ENCODE results near the gene BNIP2.

BNIP2 gene

GRCh38 chr15:59659366-59659765 is 29.8 kb downstream of the BNIP2 start:
- DNase-seq (ENCODE audit: low read depth): no peak
- no peak for TF ChIP-seq CTCF (conservative IDR thresholded peaks at IDR 0.05; ENCODE audit: control insufficient read depth, insufficient read depth, low read depth, low read length)
- H3K4me3 ChIP-seq (ENCODE audit: control insufficient read depth, low read depth, low read length): no peak overlapping the region

GRCh38 chr15:59657635-59658125 is 31.4 kb downstream of the BNIP2 start:
- DNase-seq (ENCODE audit: low read depth): no peak
- no peak for TF ChIP-seq CTCF (conservative IDR thresholded peaks at IDR 0.05; ENCODE audit: control insufficient read depth, insufficient read depth, low read depth, low read length)
- H3K4me3 ChIP-seq (ENCODE audit: control insufficient read depth, low read depth, low read length): peak overlapping the region; percentile 86

- TF ChIP-seq CTCF (conservative IDR thresholded peaks at IDR 0.05; ENCODE audit: control insufficient read depth, insufficient read depth, low read depth, low read length): no peak
- peak within 1 kb of the TSS; percentile 86 for H3K4me3 ChIP-seq (ENCODE audit: control insufficient read depth, low read depth, low read length)
- DNase-seq (ENCODE audit: low read depth): peak; percentile 90
Measured at GRCh38 chr15:59656897-59657634, 32.1 kb downstream of the BNIP2 start, which contains the start of gene GTF2A2. Gene GTF2A2 (minus strand): TSS chr15:59657515. CDS start chr15:59652277, 5,238 bp downstream.

- no peak overlapping the region for H3K4me3 ChIP-seq (ENCODE audit: control insufficient read depth, low read depth, low read length)
- DNase-seq (ENCODE audit: low read depth): no peak
- TF ChIP-seq CTCF (conservative IDR thresholded peaks at IDR 0.05; ENCODE audit: control insufficient read depth, insufficient read depth, low read depth, low read length): no peak
Measured at GRCh38 chr15:59654046-59654445, 35.1 kb downstream of the BNIP2 start.

GRCh38 chr15:59649603-59650002 is 39.5 kb downstream of the BNIP2 start:
- no peak for TF ChIP-seq CTCF (conservative IDR thresholded peaks at IDR 0.05; ENCODE audit: control insufficient read depth, insufficient read depth, low read depth, low read length)

GRCh38 chr15:59647085-59647484 is 42.0 kb downstream of the BNIP2 start:
- DNase-seq (ENCODE audit: low read depth): no peak
- no peak overlapping the region for H3K4me3 ChIP-seq (ENCODE audit: control insufficient read depth, low read depth, low read length)
- no peak for TF ChIP-seq CTCF (conservative IDR thresholded peaks at IDR 0.05; ENCODE audit: control insufficient read depth, insufficient read depth, low read depth, low read length)

More at GRCh38 chr15:59649603-59650002, 39.5 kb downstream of the BNIP2 start:
- no peak for DNase-seq (ENCODE audit: low read depth)
- H3K4me3 ChIP-seq (ENCODE audit: control insufficient read depth, low read depth, low read length): no peak overlapping the region

All from fibroblast of mammary gland (primary cell).